ENCODE measurements around the gene DHDH.
"Not testable (repeated sequence)": the region's sequence is repeated elsewhere in the genome, so short reads cannot be mapped to it uniquely, and the experiment has no call there.

DHDH gene

DNA sequence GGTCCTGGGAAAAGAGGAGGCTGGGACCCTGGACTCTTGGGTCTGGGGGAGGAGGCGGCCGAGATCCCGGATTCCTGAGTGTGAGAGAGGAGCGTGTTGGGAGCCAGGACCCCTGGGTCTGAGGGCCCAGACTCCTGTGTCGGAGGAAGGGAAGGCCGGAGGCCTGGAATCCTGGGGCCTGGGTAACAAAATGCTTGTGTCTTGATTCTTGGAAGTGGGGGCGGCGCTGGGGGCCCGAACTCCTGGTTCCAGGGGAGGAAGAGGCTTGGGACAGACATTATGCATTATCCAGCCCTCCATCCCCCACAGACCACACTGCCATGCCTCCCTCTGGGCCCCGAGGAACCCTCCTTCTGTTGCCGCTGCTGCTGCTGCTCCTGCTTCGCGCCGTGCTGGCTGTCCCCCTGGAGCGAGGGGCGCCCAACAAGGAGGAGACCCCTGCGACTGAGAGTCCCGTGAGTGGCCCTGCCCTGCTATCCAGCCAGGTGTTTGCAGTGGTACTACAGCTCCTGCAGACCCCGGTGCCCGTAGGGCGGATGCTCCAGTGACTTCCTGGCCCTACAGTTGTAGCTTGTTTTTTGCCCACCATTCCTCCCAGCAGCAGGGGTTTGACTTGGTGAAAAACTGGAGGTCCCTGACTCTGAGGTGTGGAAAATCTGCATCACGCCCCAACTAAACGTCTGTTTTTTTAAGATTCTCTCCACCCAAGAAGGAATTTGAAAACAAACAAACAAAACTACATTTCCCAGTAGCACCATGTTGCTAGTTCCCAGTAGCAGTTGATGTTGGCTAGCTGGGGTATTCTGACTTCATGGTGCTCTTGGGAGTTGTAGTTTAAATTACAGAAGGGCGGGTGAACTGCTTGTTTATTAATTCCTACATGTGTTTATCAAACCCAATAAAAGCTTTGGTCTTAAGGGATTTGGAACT lies 32.8 kb upstream of the DHDH start:
- Histone ChIP-seq H3K4me3 (ENCODE audit: extremely low read depth, insufficient read depth, low read length, poor library complexity, severe bottlenecking) (peak overlapping the region; percentile 96), H3K27ac (ENCODE audit: low read depth, low read length, severe bottlenecking) (peak overlapping the region; percentile 87), H3K9me3 (ENCODE audit: control insufficient read depth, low read length) (no peaks in the 10 kb centered on the region), H3K36me3 (ENCODE audit: control insufficient read depth, insufficient read depth, low read length) (peaks cover 30% of the 10 kb centered on the region), H3K4me1 (ENCODE audit: control insufficient read depth, insufficient read depth, low read length, poor library complexity, severe bottlenecking) (peaks cover 5% of the 10 kb centered on the region)
- WGBS, 2 experiments (ENCODE audit: insufficient coverage in 2 of 2): 38 to 41% methylated on average over 8 to 21 of the region's 24 CpGs

DNA sequence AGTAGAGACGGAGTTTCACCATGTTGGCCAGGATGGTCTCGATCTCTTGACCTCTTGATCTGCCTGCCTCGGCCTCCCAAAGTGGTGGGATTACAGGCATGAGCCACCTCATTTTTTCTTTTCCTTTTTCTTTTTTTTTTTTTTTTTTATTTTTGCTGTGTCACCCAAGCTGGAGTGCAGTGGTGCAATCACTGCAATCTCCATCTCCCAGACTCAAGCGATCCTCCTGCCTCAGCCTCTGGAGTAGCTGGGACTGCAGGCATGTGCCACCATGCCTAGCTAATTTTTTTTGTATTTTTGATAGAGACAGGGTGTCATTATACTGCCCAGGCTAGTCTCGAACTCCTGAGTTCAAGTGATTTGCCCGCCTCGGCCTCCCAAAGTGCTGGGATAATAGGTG lies 31.2 kb upstream of the DHDH start:
- not testable (repeated sequence) for H3K9me3 ChIP-seq (ENCODE audit: control insufficient read depth, low read length); H3K4me1 ChIP-seq (ENCODE audit: control insufficient read depth, insufficient read depth, low read length, poor library complexity, severe bottlenecking); H3K4me3 ChIP-seq (ENCODE audit: extremely low read depth, insufficient read depth, low read length, poor library complexity, severe bottlenecking); H3K27ac ChIP-seq (ENCODE audit: low read depth, low read length, severe bottlenecking)
- H3K36me3 ChIP-seq (ENCODE audit: control insufficient read depth, insufficient read depth, low read length): peaks cover 45% of the 10 kb centered on the region
- WGBS, 2 experiments (ENCODE audit: insufficient coverage in 2 of 2): 96 to 98% methylated on average over 3 to 6 of the region's 7 CpGs

DNA sequence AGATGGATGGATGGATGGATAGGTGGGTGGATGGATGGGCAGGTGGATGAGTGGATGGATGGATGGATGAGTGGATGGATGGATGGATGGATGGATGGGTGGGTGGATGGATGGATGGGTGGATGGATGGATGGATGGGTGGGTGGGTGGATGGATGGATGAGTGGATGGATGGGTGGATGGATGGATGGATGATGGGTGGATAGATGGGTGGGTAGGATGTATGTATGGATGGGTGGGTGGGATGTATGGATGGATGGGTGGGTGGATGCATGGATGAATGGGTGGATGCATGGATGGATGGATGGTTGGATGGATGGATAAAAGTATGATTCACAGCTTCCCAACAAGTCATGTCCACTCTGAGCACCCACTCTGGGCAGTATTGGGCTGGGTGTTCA lies 29.7 kb upstream of the DHDH start:
- H3K4me3 ChIP-seq (ENCODE audit: extremely low read depth, insufficient read depth, low read length, poor library complexity, severe bottlenecking); H3K9me3 ChIP-seq (ENCODE audit: control insufficient read depth, low read length); H3K4me1 ChIP-seq (ENCODE audit: control insufficient read depth, insufficient read depth, low read length, poor library complexity, severe bottlenecking); H3K27ac ChIP-seq (ENCODE audit: low read depth, low read length, severe bottlenecking): not testable (repeated sequence)
- peaks cover 58% of the 10 kb centered on the region for H3K36me3 ChIP-seq (ENCODE audit: control insufficient read depth, insufficient read depth, low read length)

DNA sequence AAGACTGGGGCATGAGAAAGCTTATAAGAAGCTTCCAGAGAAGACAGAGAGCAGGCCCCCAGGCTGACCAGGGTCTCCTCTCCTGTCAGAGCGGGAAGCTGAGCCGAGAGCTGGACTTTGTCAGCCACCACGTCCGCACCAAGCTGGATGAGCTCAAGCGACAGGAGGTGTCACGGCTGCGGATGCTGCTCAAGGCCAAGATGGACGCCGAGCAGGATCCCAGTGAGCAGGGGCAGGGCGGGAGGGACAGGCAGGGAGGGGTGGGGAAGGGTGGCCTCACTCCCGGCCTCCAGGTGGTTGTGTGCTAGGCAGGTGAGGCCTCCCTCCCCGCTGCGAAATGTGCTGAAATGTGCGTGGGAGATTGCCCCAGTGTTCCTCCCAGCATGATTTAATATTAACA lies 27.8 kb upstream of the DHDH start:
- no peak overlapping the region for H3K27ac ChIP-seq (ENCODE audit: low read depth, low read length, severe bottlenecking)
- WGBS, 2 experiments (ENCODE audit: insufficient coverage in 2 of 2): 94 to 98% methylated on average over 8 to 11 of the region's 14 CpGs
- no peaks in the 10 kb centered on the region for H3K9me3 ChIP-seq (ENCODE audit: control insufficient read depth, low read length)
- no peak overlapping the region for H3K4me3 ChIP-seq (ENCODE audit: extremely low read depth, insufficient read depth, low read length, poor library complexity, severe bottlenecking)
- peaks cover 3% of the 10 kb centered on the region for H3K4me1 ChIP-seq (ENCODE audit: control insufficient read depth, insufficient read depth, low read length, poor library complexity, severe bottlenecking)
- peaks cover 76% of the 10 kb centered on the region for H3K36me3 ChIP-seq (ENCODE audit: control insufficient read depth, insufficient read depth, low read length)

DNA sequence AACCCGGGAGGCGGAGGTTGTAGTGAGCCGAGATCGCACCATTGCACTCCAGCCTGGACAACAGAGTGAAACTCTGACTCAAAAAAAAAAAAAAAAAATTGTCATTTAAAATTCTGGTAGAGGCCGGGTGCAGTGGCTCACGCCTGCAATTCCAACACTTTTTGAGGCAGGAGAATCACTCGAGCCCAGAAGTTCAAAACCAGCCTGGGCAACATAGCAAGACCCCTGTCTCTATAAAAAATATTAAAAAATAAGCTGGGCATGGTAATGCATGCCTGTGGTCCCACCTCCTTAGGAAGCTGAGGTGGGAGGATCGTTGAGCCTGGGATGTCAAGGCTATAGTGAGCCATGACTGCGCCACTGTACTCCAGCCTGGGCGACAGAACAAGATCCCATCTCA lies 27.2 kb upstream of the DHDH start:
- H3K4me3 ChIP-seq (ENCODE audit: extremely low read depth, insufficient read depth, low read length, poor library complexity, severe bottlenecking): no peak overlapping the region
- H3K27ac ChIP-seq (ENCODE audit: low read depth, low read length, severe bottlenecking): no peak overlapping the region
- H3K36me3 ChIP-seq (ENCODE audit: control insufficient read depth, insufficient read depth, low read length): peaks cover 81% of the 10 kb centered on the region
- WGBS, 2 experiments (ENCODE audit: insufficient coverage in 2 of 2): 79 to 98% methylated on average over 5 to 7 of the region's 10 CpGs
- H3K4me1 ChIP-seq (ENCODE audit: control insufficient read depth, insufficient read depth, low read length, poor library complexity, severe bottlenecking): no peaks in the 10 kb centered on the region
- H3K9me3 ChIP-seq (ENCODE audit: control insufficient read depth, low read length): no peaks in the 10 kb centered on the region

DNA sequence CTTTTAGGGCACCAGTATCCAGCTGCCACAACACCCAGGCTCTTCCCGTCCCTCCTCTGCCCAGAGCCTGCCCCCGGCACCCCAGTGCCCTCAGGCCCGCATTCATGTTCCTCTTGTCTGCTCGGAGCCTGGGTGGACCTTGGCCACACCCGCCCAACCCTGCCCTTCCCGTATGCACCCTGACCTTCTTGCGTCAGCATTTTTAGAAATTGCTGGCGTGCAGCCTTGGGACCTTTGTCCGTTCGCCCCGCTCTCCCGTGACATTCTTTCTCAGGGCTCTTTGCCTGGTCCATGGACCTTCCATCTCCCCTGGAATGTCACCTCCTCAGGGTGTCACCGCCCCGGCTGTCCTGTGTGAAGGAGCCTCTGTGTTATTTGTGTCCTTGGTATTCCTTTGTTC lies 25.8 kb upstream of the DHDH start:
- no peak overlapping the region for H3K27ac ChIP-seq (ENCODE audit: low read depth, low read length, severe bottlenecking)
- H3K4me3 ChIP-seq (ENCODE audit: extremely low read depth, insufficient read depth, low read length, poor library complexity, severe bottlenecking): no peak overlapping the region
- H3K36me3 ChIP-seq (ENCODE audit: control insufficient read depth, insufficient read depth, low read length): peaks cover 82% of the 10 kb centered on the region
- WGBS, 2 experiments (ENCODE audit: insufficient coverage in 2 of 2): 94 to 99% methylated on average over 11 to 12 of the region's 14 CpGs
- no peaks in the 10 kb centered on the region for H3K9me3 ChIP-seq (ENCODE audit: control insufficient read depth, low read length)
- no peaks in the 10 kb centered on the region for H3K4me1 ChIP-seq (ENCODE audit: control insufficient read depth, insufficient read depth, low read length, poor library complexity, severe bottlenecking)

DNA sequence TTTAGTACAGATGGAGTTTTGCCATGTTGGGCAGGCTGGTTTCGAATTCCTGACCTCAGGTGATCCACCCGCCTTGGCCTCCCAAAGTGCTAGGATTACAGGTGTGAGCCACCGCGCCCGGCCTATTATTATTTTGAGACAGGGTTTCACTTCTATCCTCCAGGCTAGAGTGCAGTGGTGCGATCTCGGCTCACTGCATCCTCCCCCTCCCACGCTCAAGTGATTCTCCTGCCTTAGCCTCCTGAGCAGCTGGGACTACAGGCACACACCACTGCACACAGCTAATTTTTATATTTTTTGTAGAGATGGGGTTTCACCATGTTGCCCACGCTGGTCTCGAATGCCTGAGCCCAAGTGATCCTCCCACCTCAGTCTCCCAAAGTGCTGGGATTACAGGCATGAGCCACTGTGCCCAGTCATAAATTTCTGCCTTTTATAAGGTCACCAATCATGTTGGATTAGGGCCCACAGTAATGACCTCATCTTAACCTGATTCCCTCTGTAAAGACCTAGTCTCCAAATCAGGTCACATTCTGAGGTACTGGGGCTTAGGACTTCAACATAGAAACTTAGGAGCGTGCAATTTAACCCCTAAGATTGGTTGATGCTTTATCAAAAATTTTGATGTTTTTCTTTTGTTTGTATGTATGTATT lies 23.9 kb upstream of the DHDH start:
- 77 to 95% methylated on average over 7 to 10 of the region's 11 CpGs for WGBS, 2 experiments (ENCODE audit: insufficient coverage in 2 of 2)
- H3K4me3 ChIP-seq (ENCODE audit: extremely low read depth, insufficient read depth, low read length, poor library complexity, severe bottlenecking); H3K27ac ChIP-seq (ENCODE audit: low read depth, low read length, severe bottlenecking); H3K4me1 ChIP-seq (ENCODE audit: control insufficient read depth, insufficient read depth, low read length, poor library complexity, severe bottlenecking); H3K9me3 ChIP-seq (ENCODE audit: control insufficient read depth, low read length): not testable (repeated sequence)
- H3K36me3 ChIP-seq (ENCODE audit: control insufficient read depth, insufficient read depth, low read length): peaks cover 94% of the 10 kb centered on the region

DNA sequence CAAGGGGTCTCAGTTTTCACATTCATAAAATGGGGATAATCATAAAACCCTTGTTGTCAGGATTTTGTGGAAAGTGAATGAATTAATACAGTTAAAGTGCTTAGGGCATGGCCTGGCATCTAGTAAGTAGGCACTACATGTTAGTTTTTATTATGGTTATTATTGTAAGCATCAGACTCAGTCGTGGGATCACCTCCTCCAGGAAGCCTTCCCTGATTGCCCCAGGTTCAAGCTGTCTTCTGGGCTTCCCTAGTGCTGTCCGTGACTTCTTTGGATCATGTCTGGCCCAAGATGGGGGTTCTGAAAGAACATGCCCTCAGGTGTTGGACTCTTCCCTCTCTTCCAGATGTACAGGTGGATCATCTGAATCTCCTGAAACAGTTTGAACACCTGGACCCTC lies 22.7 kb upstream of the DHDH start:
- 100% methylated on average over 1 to 2 of the region's 2 CpGs for WGBS, 2 experiments (ENCODE audit: insufficient coverage in 2 of 2)
- H3K9me3 ChIP-seq (ENCODE audit: control insufficient read depth, low read length): no peaks in the 10 kb centered on the region
- peaks cover 93% of the 10 kb centered on the region for H3K36me3 ChIP-seq (ENCODE audit: control insufficient read depth, insufficient read depth, low read length)

DNA sequence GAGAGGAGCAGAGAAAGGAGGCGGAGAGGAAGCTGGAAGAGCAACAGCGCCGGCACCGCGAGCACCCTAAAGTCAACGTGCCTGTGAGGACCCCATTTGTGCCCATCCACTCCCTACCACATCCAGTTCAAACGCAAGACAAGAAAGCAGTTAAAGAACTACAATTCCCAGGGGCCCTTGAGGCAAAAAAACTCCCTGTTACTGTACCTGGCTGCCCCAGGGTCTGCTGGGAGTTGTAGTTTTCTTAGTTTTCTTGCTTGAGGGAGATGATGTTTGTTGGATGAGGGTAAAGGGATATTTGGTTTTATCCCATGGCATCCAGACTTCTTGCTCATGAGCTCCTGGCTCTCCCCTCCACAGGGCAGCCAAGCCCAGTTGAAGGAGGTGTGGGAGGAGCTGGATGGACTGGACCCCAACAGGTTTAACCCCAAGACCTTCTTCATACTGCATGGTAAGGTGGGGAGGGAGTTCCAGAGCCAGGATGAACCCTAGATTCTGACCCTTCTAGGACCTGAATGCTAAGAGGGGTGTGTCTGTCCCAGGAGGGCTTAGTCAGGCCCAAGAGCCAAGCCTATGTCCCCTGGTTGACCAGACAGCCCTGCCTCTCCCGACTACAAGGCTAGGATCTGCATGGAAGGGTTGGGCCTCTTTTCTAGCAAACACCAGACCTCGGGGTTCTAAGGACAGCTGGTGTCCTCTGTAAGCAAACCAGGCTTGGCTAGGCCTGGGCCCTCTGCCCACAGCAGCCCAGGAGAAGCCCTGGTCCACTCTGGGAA lies 20.2 kb upstream of the DHDH start:
- Histone ChIP-seq H3K27ac (ENCODE audit: low read depth, low read length, severe bottlenecking) (no peak overlapping the region), H3K36me3 (ENCODE audit: control insufficient read depth, insufficient read depth, low read length) (peaks cover 84% of the 10 kb centered on the region), H3K4me3 (ENCODE audit: extremely low read depth, insufficient read depth, low read length, poor library complexity, severe bottlenecking) (no peak overlapping the region), H3K4me1 (ENCODE audit: control insufficient read depth, insufficient read depth, low read length, poor library complexity, severe bottlenecking) (no peaks in the 10 kb centered on the region), H3K9me3 (ENCODE audit: control insufficient read depth, low read length) (no peaks in the 10 kb centered on the region)
- 98 to 100% methylated on average over 3 to 5 of the region's 9 CpGs for WGBS, 2 experiments (ENCODE audit: insufficient coverage in 2 of 2)

More for the DNA sequence above, 22.7 kb upstream of the DHDH start:
- H3K27ac ChIP-seq (ENCODE audit: low read depth, low read length, severe bottlenecking): no peak overlapping the region
- no peaks in the 10 kb centered on the region for H3K4me1 ChIP-seq (ENCODE audit: control insufficient read depth, insufficient read depth, low read length, poor library complexity, severe bottlenecking)
- no peak overlapping the region for H3K4me3 ChIP-seq (ENCODE audit: extremely low read depth, insufficient read depth, low read length, poor library complexity, severe bottlenecking)

DNA sequence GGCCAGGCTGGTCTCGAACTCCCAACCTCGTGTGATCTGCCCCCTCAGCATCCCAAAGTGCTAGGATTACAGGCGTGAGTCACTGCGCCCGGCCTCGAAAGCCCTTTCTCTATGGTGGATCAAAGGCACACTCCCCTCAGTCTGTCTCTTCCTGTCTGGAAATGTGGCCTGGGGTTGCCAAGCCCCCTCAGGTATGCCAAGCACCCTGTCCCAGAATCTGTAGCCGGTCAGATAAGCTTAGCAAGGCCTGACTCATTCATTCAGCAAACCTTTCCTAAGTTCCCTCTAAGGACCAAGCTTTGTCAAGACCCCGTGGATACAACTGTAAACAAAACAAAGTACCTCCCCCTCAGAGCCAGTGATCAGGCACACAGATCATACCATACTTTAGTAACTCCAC lies 19.3 kb upstream of the DHDH start:
- no peaks in the 10 kb centered on the region for H3K4me1 ChIP-seq (ENCODE audit: control insufficient read depth, insufficient read depth, low read length, poor library complexity, severe bottlenecking)
- 86 to 100% methylated on average over 7 to 8 of the region's 8 CpGs for WGBS, 2 experiments (ENCODE audit: insufficient coverage in 2 of 2)
- peaks cover 84% of the 10 kb centered on the region for H3K36me3 ChIP-seq (ENCODE audit: control insufficient read depth, insufficient read depth, low read length)
- H3K4me3 ChIP-seq (ENCODE audit: extremely low read depth, insufficient read depth, low read length, poor library complexity, severe bottlenecking): no peak overlapping the region
- H3K27ac ChIP-seq (ENCODE audit: low read depth, low read length, severe bottlenecking): peak overlapping the region; percentile 24
- no peaks in the 10 kb centered on the region for H3K9me3 ChIP-seq (ENCODE audit: control insufficient read depth, low read length)

All from mesodermal cell (in vitro differentiated cells).